Endothelial cell (in vitro differentiated cells): Measurements from ENCODE around the gene MYH4. TPM values are rescaled to one million over a fixed set of nuclear protein-coding genes. Genes with fewer than 3 reads are reported as not detected.

Source experiments
- total RNA-seq: library from RNA; stranded (reverse); fragmentation: NEBNext Ultra II Directional; extraction: Animal tissue kit (Norgen Biotek cat#: 25700); gene quantifications from one replicate; pipeline ENCODE4 v1.2.1, GENCODE V29; 2021; ENCODE audit not compliant: unreplicated experiment

MYH4 gene
- total RNA-seq, 1 donor from 2014 or later, result not detected

Other genes starting within 250 kb of the MYH4 start
- gene MYH13, start 96.6 kb downstream of the MYH4 start, total RNA-seq, result 0.05 TPM
- not detected for gene MYH8, start 47.6 kb downstream of the MYH4 start, total RNA-seq
- gene MYH1, start 49.0 kb upstream of the MYH4 start, total RNA-seq, result not detected
- 0.69 TPM for gene MYH2, start 80.1 kb upstream of the MYH4 start, total RNA-seq
- 2.1 TPM for gene MYH3, start 187.8 kb upstream of the MYH4 start, total RNA-seq
- 24.0 TPM for gene SCO1, start 228.0 kb upstream of the MYH4 start, total RNA-seq
- 5.2 TPM for gene ADPRM, start 228.0 kb upstream of the MYH4 start, total RNA-seq